GM18867 (cell line): ENCODE results near the gene TMTC1.

Experiments used
- ATAC-seq: cut with Tn5 transposase; IDR thresholded peaks from one replicate; pipeline ENCODE4 v1.9.1; 2021; ENCODE audit warnings: mild to moderate bottlenecking, moderate library complexity; ENCODE audit not compliant: unreplicated experiment

The TMTC1 gene

GRCh38 chr12:29781188-29781587, 2.6 kb downstream of the TMTC1 start:
- no peak for ATAC-seq

- no peak for ATAC-seq
These were observed 3.7 kb downstream of the TMTC1 start for GRCh38 chr12:29780084-29780483.

- ATAC-seq: no peak
These were observed 5.2 kb downstream of the TMTC1 start for GRCh38 chr12:29778531-29778930.

- no peak for ATAC-seq
These were observed 10.7 kb downstream of the TMTC1 start for GRCh38 chr12:29773076-29773475.

- ATAC-seq: no peak
These were observed 12.0 kb downstream of the TMTC1 start for GRCh38 chr12:29771786-29772185.

GRCh38 chr12:29771165-29771564, 12.6 kb downstream of the TMTC1 start:
- no peak for ATAC-seq

GRCh38 chr12:29769162-29769858, 14.4 kb downstream of the TMTC1 start:
- no peak for ATAC-seq

GRCh38 chr12:29768372-29768771, 15.4 kb downstream of the TMTC1 start:
- no peak for ATAC-seq

GRCh38 chr12:29763301-29763683, 20.4 kb downstream of the TMTC1 start:
- ATAC-seq: no peak

- no peak for ATAC-seq
These were observed 21.0 kb downstream of the TMTC1 start for GRCh38 chr12:29762637-29763300.

GRCh38 chr12:29759950-29760349, 23.8 kb downstream of the TMTC1 start:
- no peak for ATAC-seq

- ATAC-seq: no peak
These were observed 26.9 kb downstream of the TMTC1 start for GRCh38 chr12:29756741-29757390.

GRCh38 chr12:29754235-29755189, 29.2 kb downstream of the TMTC1 start:
- ATAC-seq: no peak

GRCh38 chr12:29752121-29752520, 31.6 kb downstream of the TMTC1 start:
- no peak for ATAC-seq

GRCh38 chr12:29751676-29752075, 32.1 kb downstream of the TMTC1 start:
- ATAC-seq: no peak

GRCh38 chr12:29750928-29751220, 32.9 kb downstream of the TMTC1 start:
- no peak for ATAC-seq

- ATAC-seq: peak; percentile 87
These were observed 33.4 kb downstream of the TMTC1 start for GRCh38 chr12:29750131-29750927.

- no peak for ATAC-seq
These were observed 39.4 kb downstream of the TMTC1 start for GRCh38 chr12:29744365-29744764.

- no peak for ATAC-seq
These were observed 39.9 kb downstream of the TMTC1 start for GRCh38 chr12:29743801-29744200.

GRCh38 chr12:29743077-29743476, 40.7 kb downstream of the TMTC1 start:
- no peak for ATAC-seq
